ENCODE results near the gene AKR1E2.

AKR1E2 gene

GRCh38 chr10:4815646-4816180 lies 10.3 kb upstream of the AKR1E2 start:
- DNase-seq = peak; percentile 24

GRCh38 chr10:4816966-4817365 lies 9.0 kb upstream of the AKR1E2 start:
- no peak for DNase-seq

GRCh38 chr10:4819067-4819466 lies 6.9 kb upstream of the AKR1E2 start:
- no peak for DNase-seq

- DNase-seq = no peak
Measured at GRCh38 chr10:4819707-4820106, 6.3 kb upstream of the AKR1E2 start.

- no peak for DNase-seq
Measured at GRCh38 chr10:4820804-4821401, 5.1 kb upstream of the AKR1E2 start.

GRCh38 chr10:4822208-4822607 lies 3.8 kb upstream of the AKR1E2 start:
- DNase-seq = no peak

- no peak for DNase-seq
Measured at GRCh38 chr10:4824791-4825310, 1.2 kb upstream of the AKR1E2 start.

GRCh38 chr10:4825456-4825867 lies 545 bp upstream of the AKR1E2 start:
- no peak for DNase-seq

- no peak for DNase-seq
Measured at GRCh38 chr10:4826792-4827324, 851 bp downstream of the AKR1E2 start.

- no peak for DNase-seq
Measured at GRCh38 chr10:4828005-4828404, 2.0 kb downstream of the AKR1E2 start.

GRCh38 chr10:4830551-4830950 lies 4.5 kb downstream of the AKR1E2 start:
- no peak for DNase-seq

- no peak for DNase-seq
Measured at GRCh38 chr10:4831091-4831490, 5.1 kb downstream of the AKR1E2 start.

GRCh38 chr10:4833286-4833685 lies 7.3 kb downstream of the AKR1E2 start:
- no peak for DNase-seq

GRCh38 chr10:4834898-4835405 lies 8.9 kb downstream of the AKR1E2 start:
- DNase-seq = no peak

- no peak for DNase-seq
Measured at GRCh38 chr10:4835494-4835918, 9.5 kb downstream of the AKR1E2 start.

GRCh38 chr10:4836416-4836969 lies 10.5 kb downstream of the AKR1E2 start:
- DNase-seq = no peak

- DNase-seq = no peak
Measured at GRCh38 chr10:4837551-4837950, 11.5 kb downstream of the AKR1E2 start.

- no peak for DNase-seq
Measured at GRCh38 chr10:4838743-4839142, 12.7 kb downstream of the AKR1E2 start.

GRCh38 chr10:4839353-4839752 lies 13.3 kb downstream of the AKR1E2 start:
- DNase-seq = no peak

GRCh38 chr10:4840151-4840550 lies 14.1 kb downstream of the AKR1E2 start:
- no peak for DNase-seq

GRCh38 chr10:4843525-4844180 lies 17.6 kb downstream of the AKR1E2 start:
- no peak for DNase-seq

- DNase-seq = no peak
Measured at GRCh38 chr10:4844864-4845263, 18.9 kb downstream of the AKR1E2 start.

GRCh38 chr10:4845766-4846165 lies 19.8 kb downstream of the AKR1E2 start:
- DNase-seq = no peak

GRCh38 chr10:4846775-4847174 lies 20.8 kb downstream of the AKR1E2 start:
- no peak for DNase-seq

Data from fibroblast of skin of right quadriceps (primary cell).